BLaER1 (cell line): Measurements from ENCODE around the gene RGS8.

Experiments used
- H3K27ac ChIP-seq: shearing (Covaris generic); formaldehyde crosslinking; 2 replicates; pipeline ENCODE4 v1.8.1; 2022
- H3K27me3 ChIP-seq: shearing (Covaris generic); formaldehyde crosslinking; 2 replicates; pipeline ENCODE4 v1.8.1; 2022
- H3K36me3 ChIP-seq: shearing (Covaris generic); formaldehyde crosslinking; 2 replicates; pipeline ENCODE4 v1.8.1; 2022
- H3K4me1 ChIP-seq: shearing (Covaris generic); formaldehyde crosslinking; 2 replicates; pipeline ENCODE4 v1.8.1; 2022
- H3K4me2 ChIP-seq: shearing (Covaris generic); formaldehyde crosslinking; 2 replicates; pipeline ENCODE4 v1.8.1; 2022
- H3K4me3 ChIP-seq: shearing (Covaris generic); formaldehyde crosslinking; 2 replicates; pipeline ENCODE4 v1.8.1; 2022
- H3K9ac ChIP-seq: shearing (Covaris generic); formaldehyde crosslinking; 2 replicates; pipeline ENCODE4 v1.8.1; 2022
- H3K9me3 ChIP-seq: shearing (Covaris generic); formaldehyde crosslinking; 2 replicates; pipeline ENCODE4 v1.8.1; 2022
- H4K20me1 ChIP-seq: shearing (Covaris generic); formaldehyde crosslinking; 2 replicates; pipeline ENCODE4 v1.8.1; 2022
- Cebpa-rat ChIP-seq: shearing (Covaris generic); IDR thresholded peaks from 2 replicates; pipeline ENCODE4 v1.8.1; 2022

The RGS8 gene

DNA sequence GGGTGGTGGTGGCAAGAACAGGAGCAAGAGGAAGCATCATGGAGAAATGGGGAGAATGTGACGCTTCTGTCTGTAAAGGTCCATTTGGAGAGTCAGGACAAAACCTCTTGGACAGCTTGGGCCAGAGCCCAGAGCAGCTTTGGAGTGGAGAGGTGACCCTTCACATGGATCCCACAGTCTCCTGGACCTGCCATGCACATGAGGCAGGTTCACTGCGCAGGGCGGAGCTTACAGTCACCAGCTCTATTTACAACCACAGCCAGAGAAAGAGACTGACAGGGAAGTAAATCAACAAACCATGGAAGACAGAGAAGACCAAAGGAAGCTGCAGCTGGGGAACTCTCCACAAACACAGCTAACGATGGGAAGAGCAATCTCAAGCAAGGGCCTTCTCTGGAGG, 828 bp upstream of the RGS8 start:
- H3K4me1 ChIP-seq: peaks cover 10% of the 10 kb centered on the region
- H3K9ac ChIP-seq: no peak overlapping the region
- no peak overlapping the region for H3K27ac ChIP-seq
- TF ChIP-seq Cebpa-rat: no peak
- H4K20me1 ChIP-seq: no peaks in the 10 kb centered on the region
- no peak overlapping the region for H3K4me3 ChIP-seq
- H3K27me3 ChIP-seq: no peaks in the 10 kb centered on the region
- H3K9me3 ChIP-seq: no peaks in the 10 kb centered on the region
- H3K4me2 ChIP-seq: peak overlapping the region; percentile 20; the same call in 1 of the 2 replicates
- no peaks in the 10 kb centered on the region for H3K36me3 ChIP-seq

DNA sequence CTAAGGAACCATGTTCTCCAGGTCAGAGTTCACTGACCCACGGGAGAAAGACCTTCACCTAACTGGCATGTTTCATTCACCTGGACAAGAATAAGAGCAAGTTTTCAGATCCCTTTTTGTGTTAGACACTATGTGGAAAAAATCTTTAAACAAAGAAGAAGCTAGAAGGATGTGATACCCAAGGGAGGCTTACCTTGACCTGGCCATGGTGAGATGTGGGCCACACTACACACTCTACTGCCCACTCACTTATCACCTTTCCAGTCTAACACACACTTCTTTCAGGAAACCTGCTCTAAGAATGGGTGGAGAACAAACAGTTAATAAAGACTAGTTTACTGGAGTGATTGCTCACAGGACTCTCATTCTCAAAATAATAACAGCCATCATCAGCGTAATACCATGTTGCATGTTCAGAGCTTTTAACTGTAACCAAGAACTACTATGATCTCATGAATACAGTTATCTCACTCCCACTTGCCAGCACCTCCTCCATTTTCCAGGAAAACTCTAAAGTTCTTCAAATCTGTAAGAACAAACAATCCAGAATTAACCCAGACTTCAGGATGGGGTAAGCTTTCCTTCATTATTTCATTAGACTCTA, 1.4 kb downstream of the RGS8 start:
- peaks cover 10% of the 10 kb centered on the region for H3K4me1 ChIP-seq
- no peaks in the 10 kb centered on the region for H3K27me3 ChIP-seq
- H3K36me3 ChIP-seq: no peaks in the 10 kb centered on the region
- H3K27ac ChIP-seq: no peak overlapping the region
- no peaks in the 10 kb centered on the region for H3K9me3 ChIP-seq
- no peak overlapping the region for H3K4me2 ChIP-seq
- no peaks in the 10 kb centered on the region for H4K20me1 ChIP-seq
- TF ChIP-seq Cebpa-rat: no peak
- H3K9ac ChIP-seq: no peak overlapping the region
- no peak overlapping the region for H3K4me3 ChIP-seq

DNA sequence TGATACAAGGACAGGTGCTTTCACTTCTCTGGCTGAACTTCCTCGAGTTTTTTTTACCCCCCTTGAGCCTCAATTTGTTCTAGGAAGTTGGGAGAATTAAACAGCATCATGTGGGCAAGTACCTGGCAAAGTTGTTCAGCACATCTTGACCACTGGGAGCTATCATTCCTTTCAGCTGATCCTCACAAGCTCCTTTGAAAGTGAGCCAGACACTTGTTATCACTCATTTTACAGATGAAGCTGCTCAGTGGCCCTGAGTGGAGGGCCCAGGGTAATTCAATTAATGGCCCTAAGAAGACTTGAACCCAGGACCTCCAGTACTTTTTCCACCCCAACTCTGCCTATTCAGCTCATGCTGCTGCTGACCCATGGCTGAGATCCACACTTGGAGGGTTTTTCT, 2.0 kb downstream of the RGS8 start:
- no peaks in the 10 kb centered on the region for H4K20me1 ChIP-seq
- no peaks in the 10 kb centered on the region for H3K27me3 ChIP-seq
- no peaks in the 10 kb centered on the region for H3K36me3 ChIP-seq
- H3K4me1 ChIP-seq: peaks cover 15% of the 10 kb centered on the region
- H3K9ac ChIP-seq: no peak overlapping the region
- no peak for TF ChIP-seq Cebpa-rat
- no peaks in the 10 kb centered on the region for H3K9me3 ChIP-seq
- no peak overlapping the region for H3K4me2 ChIP-seq
- H3K4me3 ChIP-seq: no peak overlapping the region
- no peak overlapping the region for H3K27ac ChIP-seq

DNA sequence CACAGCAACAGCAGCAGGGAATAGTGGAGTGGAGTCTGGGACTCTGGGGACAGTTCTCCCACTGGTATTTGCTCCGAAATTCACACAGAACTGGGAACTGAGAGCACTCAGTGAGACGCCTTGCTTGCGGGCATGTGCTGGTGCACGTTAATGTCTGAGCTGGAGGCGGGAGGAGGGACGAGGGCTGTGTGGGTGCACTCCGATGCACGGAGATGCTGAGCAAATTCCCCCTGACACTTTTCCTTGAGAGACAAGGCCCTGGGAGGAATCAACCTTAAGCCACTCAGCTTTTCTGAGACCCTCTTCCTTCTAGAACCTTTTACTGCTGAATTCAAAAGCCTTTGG, 2.8 kb downstream of the RGS8 start:
- no peak for TF ChIP-seq Cebpa-rat
- Histone ChIP-seq H3K27ac (no peak overlapping the region), H3K9me3 (no peaks in the 10 kb centered on the region), H4K20me1 (no peaks in the 10 kb centered on the region), H3K9ac (no peak overlapping the region), H3K4me2 (no peak overlapping the region), H3K36me3 (no peaks in the 10 kb centered on the region), H3K4me1 (peaks cover 22% of the 10 kb centered on the region), H3K27me3 (no peaks in the 10 kb centered on the region), H3K4me3 (no peak overlapping the region)

DNA sequence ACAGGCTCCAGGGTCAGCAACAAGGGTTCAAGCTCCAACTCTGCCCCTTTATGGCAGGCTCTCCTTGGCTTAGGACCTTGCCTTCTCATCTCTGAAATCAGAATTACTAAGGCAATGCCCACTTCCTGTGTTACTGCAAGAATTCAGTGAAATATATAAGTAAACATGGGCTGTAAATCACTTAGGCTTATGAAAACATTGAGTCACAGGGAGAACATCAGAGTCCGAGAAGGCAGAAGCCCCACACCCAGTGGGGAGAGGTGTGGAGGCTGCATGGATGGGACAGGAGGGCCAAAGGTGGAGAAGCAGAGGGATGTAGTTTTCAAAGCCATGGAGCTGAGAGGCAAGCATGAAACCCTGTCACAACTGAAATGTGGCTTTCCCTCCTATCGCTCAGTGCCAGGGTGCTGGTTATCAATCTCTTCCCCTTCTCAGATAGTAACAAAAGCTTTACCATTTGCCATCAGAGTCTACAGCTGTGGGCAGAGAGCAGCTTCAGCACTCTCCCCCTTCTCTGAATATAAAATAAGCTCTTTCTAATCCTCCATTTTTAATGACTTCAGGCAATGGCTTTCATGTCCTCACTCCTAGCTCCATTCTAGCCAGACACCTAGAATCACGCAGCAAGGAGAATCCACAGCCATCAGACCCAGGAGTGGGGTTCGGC, 3.4 kb downstream of the RGS8 start:
- TF ChIP-seq Cebpa-rat: no peak
- Histone ChIP-seq H3K4me3 (no peak overlapping the region), H3K27ac (no peak overlapping the region), H3K4me1 (peaks cover 22% of the 10 kb centered on the region), H3K4me2 (no peak overlapping the region), H4K20me1 (no peaks in the 10 kb centered on the region), H3K9me3 (no peaks in the 10 kb centered on the region), H3K36me3 (no peaks in the 10 kb centered on the region), H3K27me3 (no peaks in the 10 kb centered on the region), H3K9ac (no peak overlapping the region)

DNA sequence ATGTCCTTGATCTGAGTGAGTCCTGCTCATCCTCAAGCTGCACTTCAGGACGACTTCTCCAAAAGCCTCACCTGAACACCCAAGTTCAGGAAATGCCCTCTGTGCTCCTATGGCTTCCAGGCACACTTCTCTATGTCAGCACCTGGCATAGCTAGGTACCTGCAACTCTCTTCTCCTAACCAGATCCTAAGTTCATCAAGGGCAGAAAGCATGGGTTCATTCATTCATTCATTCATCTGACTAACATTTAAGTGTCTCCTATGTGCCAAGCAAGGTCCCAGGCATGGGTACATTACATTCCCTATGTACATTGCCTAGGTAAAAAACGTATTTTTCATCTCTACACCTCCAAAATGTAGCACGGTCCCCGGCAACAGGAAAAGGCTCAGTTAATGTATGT, 4.0 kb downstream of the RGS8 start:
- no peaks in the 10 kb centered on the region for H3K27me3 ChIP-seq
- no peak overlapping the region for H3K27ac ChIP-seq
- H3K9ac ChIP-seq: no peak overlapping the region
- H3K36me3 ChIP-seq: no peaks in the 10 kb centered on the region
- no peak overlapping the region for H3K4me2 ChIP-seq
- no peaks in the 10 kb centered on the region for H3K9me3 ChIP-seq
- no peaks in the 10 kb centered on the region for H4K20me1 ChIP-seq
- peaks cover 18% of the 10 kb centered on the region for H3K4me1 ChIP-seq
- TF ChIP-seq Cebpa-rat: no peak
- no peak overlapping the region for H3K4me3 ChIP-seq

DNA sequence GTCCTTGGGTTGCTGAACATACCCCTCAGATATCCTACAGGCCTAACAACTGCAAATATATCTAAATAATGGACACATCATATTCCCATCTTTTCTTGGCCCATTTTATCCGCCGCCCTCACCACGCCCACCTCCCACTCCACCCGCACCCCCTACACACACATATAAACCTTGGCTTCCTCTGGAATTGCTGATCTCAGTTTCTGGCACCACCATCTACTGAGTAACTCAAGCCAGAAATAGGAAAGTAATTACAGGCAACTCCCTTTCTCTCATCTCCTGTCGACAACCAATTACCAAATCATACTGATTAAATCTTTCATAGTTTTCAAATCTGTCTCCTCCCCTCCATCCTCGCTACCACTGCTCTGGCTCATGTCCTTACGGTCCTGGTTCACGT, 4.7 kb downstream of the RGS8 start:
- no peak overlapping the region for H3K27ac ChIP-seq
- no peak overlapping the region for H3K4me2 ChIP-seq
- TF ChIP-seq Cebpa-rat: no peak
- peaks cover 12% of the 10 kb centered on the region for H3K4me1 ChIP-seq
- H3K27me3 ChIP-seq: no peaks in the 10 kb centered on the region
- H3K36me3 ChIP-seq: no peaks in the 10 kb centered on the region
- H3K9ac ChIP-seq: no peak overlapping the region
- no peaks in the 10 kb centered on the region for H4K20me1 ChIP-seq
- no peaks in the 10 kb centered on the region for H3K9me3 ChIP-seq
- no peak overlapping the region for H3K4me3 ChIP-seq

DNA sequence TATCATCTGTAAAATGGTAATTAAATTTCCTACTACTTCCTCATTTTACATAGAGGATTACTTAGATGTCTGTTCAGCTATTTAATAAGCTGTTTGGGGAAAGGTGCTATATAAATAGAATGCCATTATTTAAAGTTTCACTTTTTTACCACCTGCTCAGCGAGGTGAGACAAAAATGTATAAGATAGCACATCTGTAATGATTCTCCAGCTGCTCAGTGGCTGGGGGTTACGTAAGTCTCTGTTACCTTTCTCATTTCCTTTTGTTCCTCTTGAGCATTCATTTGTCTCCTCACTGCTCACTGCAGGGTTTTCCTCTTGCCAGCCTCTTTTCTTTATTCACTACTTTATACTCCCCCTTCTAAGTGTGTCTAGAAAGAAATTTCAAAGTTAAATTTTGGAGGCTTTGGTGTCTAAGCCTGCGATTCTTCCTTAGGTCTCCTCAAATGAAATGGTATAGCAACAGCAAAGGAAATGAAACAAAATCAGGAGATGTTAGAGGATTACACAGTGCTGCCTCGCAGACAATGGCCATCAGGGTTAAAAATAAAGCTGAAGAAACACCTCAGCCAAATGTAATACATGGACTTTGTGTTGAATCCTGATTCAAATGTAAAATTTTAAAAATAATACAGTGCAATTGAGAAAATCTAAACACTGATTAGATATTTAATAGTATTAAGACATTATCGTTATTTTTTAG, 6.8 kb downstream of the RGS8 start:
- Histone ChIP-seq H3K36me3 (no peaks in the 10 kb centered on the region), H3K9ac (no peak overlapping the region), H3K4me2 (peak overlapping the region; percentile 38), H3K4me1 (peaks cover 12% of the 10 kb centered on the region), H3K9me3 (no peaks in the 10 kb centered on the region), H3K4me3 (no peak overlapping the region), H3K27me3 (no peaks in the 10 kb centered on the region), H4K20me1 (no peaks in the 10 kb centered on the region), H3K27ac (no peak overlapping the region)
- no peak for TF ChIP-seq Cebpa-rat

DNA sequence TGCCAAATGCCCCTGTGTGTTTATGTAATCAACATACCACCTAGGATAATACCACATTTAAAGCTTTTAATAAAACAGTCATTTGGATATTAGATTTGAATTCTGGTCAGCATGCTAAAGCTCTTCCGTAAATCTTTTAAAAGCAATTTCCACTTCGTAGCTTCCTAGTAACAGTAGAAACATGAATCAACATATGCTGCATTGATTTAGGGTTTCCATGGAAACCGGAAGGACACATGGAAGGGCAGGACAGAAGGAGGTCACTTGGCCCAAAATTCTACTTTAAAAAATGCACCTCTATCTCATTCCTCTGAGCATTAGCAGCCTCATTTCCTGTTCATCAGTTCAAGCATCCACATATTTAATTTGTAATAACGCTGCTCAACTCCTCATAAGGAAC, 8.1 kb downstream of the RGS8 start:
- Histone ChIP-seq H3K4me2 (no peak overlapping the region), H3K4me3 (no peak overlapping the region), H3K4me1 (peaks cover 12% of the 10 kb centered on the region), H3K27ac (no peak overlapping the region), H3K9ac (no peak overlapping the region), H3K36me3 (no peaks in the 10 kb centered on the region), H3K9me3 (no peaks in the 10 kb centered on the region), H3K27me3 (no peaks in the 10 kb centered on the region), H4K20me1 (no peaks in the 10 kb centered on the region)
- no peak for TF ChIP-seq Cebpa-rat
